ENCODE measurements around the gene CXCL6. TPM values are rescaled to one million over a fixed set of nuclear protein-coding genes. Genes with fewer than 3 reads are reported as not detected.

The CXCL6 gene
- polyA plus RNA-seq, 1 donor: not detected

DNA sequence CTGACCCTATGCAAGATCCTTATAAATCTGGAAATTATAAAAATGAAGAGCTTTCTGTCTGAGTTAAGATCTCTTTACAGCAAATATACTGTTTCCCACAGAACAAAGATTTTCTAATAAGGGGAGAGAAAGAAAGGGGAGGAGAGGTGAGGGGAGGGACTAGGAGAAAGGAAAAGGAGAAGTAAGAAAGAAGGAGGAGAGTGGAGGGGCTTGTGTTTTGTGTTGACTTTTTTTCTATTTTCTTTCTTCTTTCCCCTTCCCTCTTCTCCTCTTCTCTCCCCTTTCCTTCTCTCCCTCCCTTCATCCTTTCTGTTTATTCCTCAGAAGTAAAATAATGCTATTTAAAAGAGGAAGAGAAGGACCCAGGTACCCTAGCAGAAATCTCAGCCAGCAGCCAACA is 6.2 kb downstream of the CXCL6 start:
- DNase-seq: no peak

DNA sequence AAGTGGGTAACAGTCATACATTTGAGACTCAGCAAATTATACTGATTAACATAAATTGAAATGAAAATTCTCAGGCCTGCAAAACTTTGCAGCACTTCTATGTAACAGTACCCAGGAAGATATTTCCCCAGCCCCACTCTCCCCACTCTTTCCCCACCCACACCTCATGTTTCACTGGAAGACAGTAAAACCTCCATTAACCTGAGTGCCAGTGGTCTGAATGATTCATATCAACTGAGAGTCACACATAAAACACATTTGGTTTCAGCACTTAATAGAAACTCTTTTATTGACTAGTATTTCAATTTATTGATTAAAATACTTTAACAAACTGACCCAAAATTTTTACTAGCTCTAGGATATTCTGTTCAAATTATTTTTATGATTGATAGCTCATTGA is 6.9 kb downstream of the CXCL6 start:
- DNase-seq: no peak

GRCh38 chr4:73844345-73844744 is 7.9 kb downstream of the CXCL6 start:
- no peak for DNase-seq

DNA sequence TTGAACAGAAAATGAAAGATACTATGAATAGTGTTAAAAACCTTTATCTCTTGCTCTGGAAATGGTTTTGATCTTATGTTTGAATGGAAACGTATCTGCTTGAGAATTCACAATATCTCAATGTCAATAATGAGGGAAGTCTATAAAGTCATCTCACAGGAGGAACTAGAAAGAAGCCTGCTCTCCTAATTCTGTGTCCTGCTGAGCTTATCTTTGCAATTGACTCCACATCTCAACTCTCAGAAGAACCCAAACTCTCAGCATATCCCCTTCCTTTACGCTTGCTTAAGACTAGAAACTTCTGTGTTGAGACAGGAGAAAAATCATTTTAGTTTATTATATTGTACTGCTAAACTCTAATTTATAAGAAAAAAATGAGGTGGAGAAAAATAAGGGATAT is 8.3 kb downstream of the CXCL6 start:
- DNase-seq: no peak

DNA sequence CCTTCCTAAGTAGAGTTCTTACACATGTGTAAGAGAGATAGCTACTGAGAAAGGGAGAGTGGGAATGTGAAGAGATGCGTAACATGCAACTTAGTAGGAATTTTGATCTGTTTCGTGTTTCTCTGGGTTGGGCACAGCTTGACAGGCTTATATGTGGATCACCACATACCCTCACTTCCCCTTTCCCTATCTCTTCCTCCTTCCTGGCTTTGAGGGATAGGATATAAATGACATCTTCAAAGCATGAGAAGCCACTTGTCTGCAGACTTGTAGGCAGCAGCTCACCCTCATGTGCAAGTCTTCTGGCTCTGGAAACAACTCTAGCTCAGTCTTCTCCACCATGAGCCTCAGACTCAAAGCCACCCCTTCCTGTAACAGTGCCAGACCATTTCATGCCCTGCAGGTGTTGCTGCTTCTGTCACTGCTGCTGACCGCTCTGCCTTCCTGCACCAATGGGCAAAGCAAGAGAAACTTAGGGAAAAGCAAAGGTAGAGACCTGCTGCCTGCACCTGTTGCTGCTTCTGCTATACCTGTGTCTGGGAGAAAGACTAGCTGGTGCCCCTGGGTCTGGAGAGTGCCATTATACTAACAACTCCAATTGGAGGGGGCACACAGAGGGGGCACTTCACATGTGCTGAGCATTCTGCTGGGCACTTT is 11.2 kb downstream of the CXCL6 start:
- no peak for DNase-seq

DNA sequence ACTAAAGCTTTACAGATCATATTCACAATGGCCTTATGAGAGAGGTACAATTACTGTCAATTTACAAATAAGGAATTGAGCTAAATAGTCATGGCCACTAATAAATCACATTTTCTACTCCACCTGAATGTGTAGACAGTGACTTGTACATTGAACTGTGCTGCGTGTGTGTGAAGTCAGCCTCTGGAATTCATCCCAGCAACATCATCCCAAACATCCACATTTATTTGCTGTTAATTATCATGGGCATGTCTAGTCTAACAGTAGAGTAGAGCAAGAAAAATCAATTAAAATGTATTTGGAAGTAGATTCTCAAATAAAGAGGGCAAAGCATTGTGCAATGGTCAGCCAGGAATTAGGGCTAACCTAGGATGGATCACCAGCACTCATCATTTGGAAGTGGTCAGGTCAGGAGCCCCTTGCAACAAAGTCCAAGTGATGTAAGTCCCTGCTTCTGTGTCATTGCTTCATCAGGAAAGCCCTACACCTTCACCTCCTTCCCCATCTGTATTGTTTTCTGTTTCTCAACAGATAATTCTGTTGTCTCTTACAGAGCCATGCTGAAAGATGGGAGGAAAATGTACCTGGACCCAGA is 11.8 kb downstream of the CXCL6 start:
- no peak for DNase-seq

DNA sequence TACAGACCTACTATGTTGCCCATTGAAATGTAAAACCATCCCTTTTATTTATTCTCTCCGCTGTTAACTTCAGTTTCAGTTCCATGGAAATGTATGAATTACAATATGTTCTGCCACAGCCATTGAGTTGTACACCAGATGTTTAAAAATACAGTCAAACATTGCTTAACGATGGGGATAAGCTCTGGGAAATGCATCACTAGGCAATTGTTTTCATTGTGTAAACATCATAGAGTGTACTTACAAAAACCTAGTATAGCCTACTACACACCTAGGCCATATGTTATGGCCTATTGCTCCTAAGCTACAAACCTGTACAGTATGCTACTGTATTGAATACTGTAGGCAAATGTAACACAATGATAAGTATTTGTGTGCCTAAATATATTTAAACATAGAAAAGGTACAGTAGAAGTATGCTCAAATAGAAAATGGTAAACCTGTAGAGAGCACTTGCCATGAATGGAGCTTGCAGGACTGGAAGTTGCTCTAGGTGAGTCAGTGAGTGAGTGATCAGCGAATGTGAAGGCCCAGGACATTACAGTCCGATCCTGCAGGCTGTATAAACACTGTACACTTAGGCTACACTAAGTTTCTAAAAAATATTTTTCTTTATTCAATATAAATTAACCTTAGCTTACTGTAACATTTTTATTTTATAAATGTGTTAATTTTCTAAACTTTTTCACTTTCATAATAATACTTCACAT is 13.9 kb downstream of the CXCL6 start:
- DNase-seq: no peak

DNA sequence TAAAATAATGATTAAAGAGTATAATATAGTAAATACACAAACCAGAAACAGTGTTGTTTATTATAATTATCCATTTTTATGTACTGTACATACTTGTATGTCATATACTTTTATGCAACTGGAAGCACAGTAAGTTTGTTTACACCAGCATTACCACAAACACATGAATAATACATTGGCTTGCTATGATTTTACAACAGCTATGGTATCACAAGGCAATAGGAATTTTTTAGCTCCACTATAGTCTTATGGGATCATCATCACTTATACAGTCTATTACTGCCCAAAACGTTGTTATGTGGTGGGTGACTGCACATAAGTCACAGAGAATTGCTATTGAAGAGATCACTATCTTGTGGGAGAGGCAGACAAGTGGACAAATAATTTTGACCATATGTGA is 14.8 kb downstream of the CXCL6 start:
- no peak for DNase-seq

DNA sequence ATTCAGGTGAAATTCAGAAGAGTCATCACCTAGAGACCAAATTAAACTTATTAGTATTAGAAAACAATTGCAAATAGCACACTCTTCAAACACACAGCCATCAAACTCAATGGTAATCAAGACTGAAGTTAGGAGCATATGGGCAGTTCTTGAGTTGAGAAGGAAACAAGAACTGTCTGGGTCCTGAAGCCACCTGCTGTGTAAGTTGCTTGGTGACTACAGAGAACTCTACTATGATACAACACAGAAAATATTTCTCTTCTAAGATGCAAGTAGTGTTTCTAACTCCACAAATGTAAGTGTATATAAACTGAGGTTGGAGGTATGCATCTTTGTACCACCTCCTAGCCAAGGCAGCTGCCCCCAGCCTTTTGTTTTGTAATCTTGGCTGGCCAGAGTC is 16.3 kb downstream of the CXCL6 start:
- no peak for DNase-seq

DNA sequence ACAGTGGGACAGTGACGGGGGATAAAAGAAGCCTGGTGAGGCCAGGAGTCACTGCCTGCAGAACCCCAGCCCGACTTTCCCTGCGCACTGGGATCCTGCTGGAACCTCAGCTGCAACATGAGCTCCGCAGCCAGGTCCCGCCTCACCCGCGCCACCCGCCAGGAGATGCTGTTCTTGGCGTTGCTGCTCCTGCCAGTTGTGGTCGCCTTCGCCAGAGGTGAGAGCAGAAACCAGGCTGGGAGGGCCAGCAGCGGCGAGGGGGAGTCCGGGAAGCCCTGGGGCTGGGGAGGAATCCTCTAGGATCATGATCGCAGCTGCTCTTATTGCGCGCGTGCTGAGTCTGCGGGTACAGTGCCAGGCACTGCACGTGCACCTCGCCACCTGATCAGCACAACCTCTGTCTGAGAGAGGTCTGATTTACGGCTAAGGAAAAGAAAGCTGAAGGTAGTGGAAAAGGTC is 16.8 kb downstream of the CXCL6 start, which contains the start of gene PF4V1:
Gene PF4V1 (plus strand): TSS at position 51 of the 459 bp plus-strand sequence. CDS start 67 bp downstream, at position 118.
- no peak for DNase-seq

DNA sequence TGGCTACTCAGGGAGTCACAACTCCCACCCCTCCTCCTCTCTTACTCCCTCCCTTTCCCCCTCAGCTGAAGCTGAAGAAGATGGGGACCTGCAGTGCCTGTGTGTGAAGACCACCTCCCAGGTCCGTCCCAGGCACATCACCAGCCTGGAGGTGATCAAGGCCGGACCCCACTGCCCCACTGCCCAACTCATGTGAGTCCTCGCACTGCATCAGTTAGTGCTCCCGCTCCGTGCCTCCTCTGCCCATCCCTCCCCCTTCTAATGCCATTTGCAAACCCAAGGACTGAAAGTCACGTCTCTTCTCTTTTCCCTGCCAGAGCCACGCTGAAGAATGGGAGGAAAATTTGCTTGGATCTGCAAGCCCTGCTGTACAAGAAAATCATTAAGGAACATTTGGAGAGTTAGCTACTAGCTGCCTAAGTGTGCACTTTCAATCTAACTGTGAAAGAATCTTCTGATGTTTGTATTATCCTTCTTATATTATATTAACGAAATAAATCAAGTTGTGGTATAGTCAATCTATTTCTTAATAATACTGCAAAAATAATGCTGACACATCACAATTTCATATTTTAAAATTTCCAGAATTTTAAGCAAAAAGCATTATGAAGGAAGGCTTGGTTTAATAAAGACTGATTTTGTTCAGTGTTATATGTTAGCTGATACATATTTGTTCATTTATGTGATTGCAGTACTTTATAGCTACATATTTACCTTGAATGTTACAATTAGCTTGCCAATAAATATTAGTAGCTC is 17.4 kb downstream of the CXCL6 start:
- DNase-seq: no peak

DNA sequence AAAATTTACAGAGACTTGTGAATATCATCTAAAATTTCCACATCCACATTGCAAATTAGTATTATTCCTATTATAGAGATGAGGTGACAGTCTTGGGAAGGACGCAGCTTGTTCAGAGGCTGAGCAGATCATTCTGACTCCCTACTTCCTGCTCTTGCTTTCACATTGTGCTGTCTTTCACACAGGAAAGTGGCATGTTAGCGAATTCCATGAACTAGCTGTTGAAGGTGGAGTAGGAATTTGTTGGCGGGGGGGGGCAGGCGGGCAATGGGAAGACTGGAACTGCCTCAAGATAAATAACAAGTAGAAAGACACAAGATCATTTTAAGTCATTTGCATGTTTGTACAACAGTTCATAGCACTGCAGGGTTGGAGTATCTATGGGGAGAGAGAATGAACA is 18.9 kb downstream of the CXCL6 start:
- DNase-seq: no peak

DNA sequence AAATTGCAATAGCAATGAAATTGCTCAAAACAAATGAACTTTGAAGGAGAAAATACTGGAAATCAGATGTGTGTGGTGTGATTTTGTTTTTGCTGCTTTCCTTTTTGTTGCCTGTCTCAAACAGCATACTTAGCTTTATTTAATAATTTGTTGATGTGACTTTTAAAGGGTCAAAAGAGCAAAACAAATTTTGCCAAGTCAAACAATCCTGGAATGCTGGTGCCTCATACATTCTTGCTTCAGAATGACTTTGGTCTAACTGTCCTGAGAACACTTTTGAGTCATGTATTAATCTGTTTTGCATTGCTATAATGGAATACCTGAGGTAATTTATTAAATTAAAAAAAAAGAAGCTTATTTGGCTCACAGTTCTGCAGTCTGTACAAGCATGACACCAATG is 20.0 kb downstream of the CXCL6 start:
- DNase-seq: no peak

DNA sequence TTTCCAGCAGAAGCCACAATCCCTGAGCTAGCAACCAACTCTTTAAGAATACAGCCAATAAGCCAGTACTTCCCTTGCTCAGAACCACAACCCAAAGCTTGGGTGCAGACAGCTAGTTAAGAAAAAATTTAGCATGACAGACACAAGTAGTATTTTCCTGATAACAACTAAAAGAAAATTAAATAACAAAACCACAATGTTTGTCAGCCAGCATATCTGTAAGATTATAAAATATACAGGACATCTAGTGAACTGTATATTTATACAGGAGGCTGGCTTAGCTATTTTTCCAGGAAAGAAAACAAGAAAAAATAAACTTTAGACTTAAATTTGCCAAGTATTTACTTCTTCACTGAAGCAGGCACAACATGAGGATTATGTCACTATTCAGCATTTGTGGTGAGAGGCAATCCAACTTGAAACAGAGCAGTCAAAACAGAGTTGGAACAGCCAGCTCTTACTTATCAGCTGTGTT is 23.2 kb downstream of the CXCL6 start:
- no peak for DNase-seq

GRCh38 chr4:73860181-73860580 is 23.7 kb downstream of the CXCL6 start:
- no peak for DNase-seq

DNA sequence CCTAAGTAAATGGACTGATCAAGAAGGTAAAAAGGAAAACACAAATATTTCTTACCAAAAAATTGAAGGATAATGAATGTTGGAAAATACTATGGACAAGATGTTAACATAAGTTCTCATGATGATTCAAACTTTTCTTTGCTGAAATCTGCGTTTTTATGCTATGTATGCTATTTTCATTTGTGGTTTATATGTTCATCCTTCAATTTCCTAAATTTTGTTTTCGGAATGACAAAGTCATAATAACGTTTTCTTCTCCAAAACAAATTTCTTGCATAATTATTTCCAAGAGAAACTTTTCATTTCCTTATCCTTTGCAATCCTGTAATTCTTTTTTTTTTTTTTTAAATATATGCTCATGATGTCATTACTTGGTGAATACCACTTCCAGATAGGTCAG is 24.4 kb downstream of the CXCL6 start:
- no peak for DNase-seq

- no peak for DNase-seq
These were observed 25.8 kb downstream of the CXCL6 start for GRCh38 chr4:73862322-73862721.

- DNase-seq: no peak
These were observed 27.9 kb downstream of the CXCL6 start for GRCh38 chr4:73864365-73864764.

DNA sequence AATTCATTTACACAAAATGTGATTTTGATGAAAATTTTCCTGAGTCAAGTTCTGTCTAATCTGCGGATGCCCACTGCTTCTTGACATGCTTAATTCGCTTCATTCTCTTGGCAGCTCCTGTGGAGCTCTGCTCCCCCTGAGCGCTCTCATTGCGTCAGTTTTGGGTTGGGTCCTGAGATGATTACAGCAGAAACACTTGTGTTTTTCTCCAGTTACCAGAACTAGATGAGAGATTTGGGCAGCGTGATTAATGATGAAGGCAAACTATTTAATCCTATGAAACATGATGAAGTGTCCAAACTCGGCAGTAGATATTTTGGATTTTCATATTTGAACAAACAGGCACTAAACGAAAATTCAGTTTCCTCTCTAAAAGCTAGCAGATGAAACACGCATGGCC is 28.5 kb downstream of the CXCL6 start:
- DNase-seq: no peak

DNA sequence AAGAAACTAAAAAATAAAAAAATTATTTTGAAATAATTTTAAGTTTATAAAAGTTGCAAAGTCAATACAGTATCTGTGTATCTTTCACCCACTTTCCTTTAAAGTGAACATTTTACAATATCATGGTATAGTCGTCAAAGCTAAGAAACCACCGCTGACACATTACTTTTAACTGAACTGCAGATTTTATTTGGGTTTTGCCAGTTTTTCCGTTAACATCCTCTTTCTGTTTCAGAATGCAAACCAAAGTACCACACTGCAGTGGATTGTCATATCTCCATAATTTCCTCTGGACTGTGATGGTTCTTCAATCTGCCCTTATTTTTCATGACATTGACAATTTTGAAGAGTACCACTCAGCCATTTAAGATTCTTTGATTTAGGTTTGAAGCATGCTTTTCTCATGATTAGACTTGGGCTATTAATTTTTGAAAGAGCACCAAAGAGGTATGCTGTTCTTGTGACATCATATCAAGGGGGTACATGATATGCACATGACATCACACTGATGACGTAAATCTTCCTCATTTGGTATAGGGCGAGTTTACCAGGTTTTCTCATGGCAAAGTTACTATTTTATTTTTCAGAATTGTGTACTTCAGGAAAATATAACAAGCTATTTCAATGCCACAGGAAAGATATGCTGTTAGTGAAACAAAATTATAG is 29.1 kb downstream of the CXCL6 start:
- DNase-seq: no peak

DNA sequence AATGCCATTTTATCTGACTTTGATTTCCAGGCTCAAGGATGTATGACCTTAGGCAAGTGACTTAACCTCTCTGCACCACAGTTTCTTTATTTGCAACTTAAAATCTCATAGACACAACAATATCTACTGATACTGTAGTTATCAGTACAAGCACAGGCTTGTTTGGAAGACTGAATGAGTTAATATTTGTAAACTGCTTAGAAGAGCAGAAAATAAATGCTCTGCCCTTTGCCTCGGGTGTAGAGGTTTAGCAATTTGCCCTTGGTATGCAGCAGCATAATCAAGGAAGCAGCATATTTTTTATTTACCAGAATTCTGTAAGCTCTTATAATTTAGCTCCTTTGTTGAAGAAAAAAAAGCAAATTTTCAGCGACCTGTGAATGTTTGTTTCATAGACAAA is 29.8 kb downstream of the CXCL6 start:
- DNase-seq: no peak

- no peak for DNase-seq
These were observed 31.3 kb downstream of the CXCL6 start for GRCh38 chr4:73867783-73868182.

Data from left kidney (tissue), 2 donors.